HepG2 (cell line): ENCODE measurements around the gene FBLIM1. TPM values are rescaled to one million over a fixed set of nuclear protein-coding genes. Genes with fewer than 3 reads are reported as not detected.

Experiments
- CCAR2 ChIP-seq: fragments of 200-400 bp; formaldehyde crosslinking; optimal IDR thresholded peaks from 2 replicates; pipeline ENCODE3; 2018; ENCODE audit warnings: low read depth, mild to moderate bottlenecking, low read length, moderate library complexity
- GATA4 ChIP-seq: sonication (generic); IDR thresholded peaks from 2 replicates; pipeline ENCODE4 v1.6.1; 2016; ENCODE audit warnings: antibody characterized with exemption, low read depth, borderline replicate concordance
- GFI1 ChIP-seq: sonication (generic); formaldehyde crosslinking; IDR thresholded peaks from 2 replicates; pipeline ENCODE4 v1.5.0; 2020; ENCODE audit warnings: missing genetic modification reagents, mild to moderate bottlenecking, borderline replicate concordance
- NR2F2 ChIP-seq: IDR thresholded peaks from 2 replicates; pipeline ENCODE4 v1.6.1; 2012; ENCODE audit warnings: low read depth, inconsistent platforms, borderline replicate concordance
- POLR2G ChIP-seq: fragments of 200-400 bp; formaldehyde crosslinking; IDR thresholded peaks from 2 replicates; pipeline ENCODE4 v1.6.1; 2018; ENCODE audit warnings: mild to moderate bottlenecking, low read depth, low read length, moderate library complexity
- RBFOX2 ChIP-seq: fragments of 200-400 bp; formaldehyde crosslinking; IDR thresholded peaks from 2 replicates; pipeline ENCODE4 v1.6.1; 2017; ENCODE audit warnings: low read depth, mild to moderate bottlenecking, low read length
- RBM22 ChIP-seq: fragments of 200-400 bp; formaldehyde crosslinking; optimal IDR thresholded peaks from 2 replicates; pipeline ENCODE3; 2017; ENCODE audit warnings: mild to moderate bottlenecking, low read length, moderate library complexity
- ZC3H4 ChIP-seq: sonication (generic); formaldehyde crosslinking; IDR thresholded peaks from 2 replicates; pipeline ENCODE4 v1.4.0; 2020; ENCODE audit warnings: missing genetic modification reagents, borderline replicate concordance
- ZIK1 ChIP-seq: sonication (generic); formaldehyde crosslinking; IDR thresholded peaks from 2 replicates; pipeline ENCODE4 v1.5.0; 2020; ENCODE audit warnings: mild to moderate bottlenecking, low read depth, missing genetic modification reagents, borderline replicate concordance
- ZNF3 ChIP-seq: IDR thresholded peaks from 2 replicates; pipeline ENCODE4 v1.7.0; 2017; ENCODE audit warnings: inconsistent platforms
- ZNF30 ChIP-seq: sonication (generic); formaldehyde crosslinking; IDR thresholded peaks from 2 replicates; pipeline ENCODE4 v1.5.0; 2020; ENCODE audit warnings: mild to moderate bottlenecking, missing genetic modification reagents
- ZNF33B ChIP-seq: sonication (generic); formaldehyde crosslinking; IDR thresholded peaks from 2 replicates; pipeline ENCODE4 v1.5.1; 2020; ENCODE audit warnings: mild to moderate bottlenecking, missing genetic modification reagents
- ZNF724P ChIP-seq: sonication (generic); formaldehyde crosslinking; IDR thresholded peaks from 2 replicates; pipeline ENCODE4 v1.8.0; 2022; ENCODE audit warnings: missing genetic modification reagents, borderline replicate concordance
- ZNF788 ChIP-seq: sonication (generic); formaldehyde crosslinking; IDR thresholded peaks from 2 replicates; pipeline ENCODE4 v1.5.0; 2020; ENCODE audit warnings: mild to moderate bottlenecking, missing genetic modification reagents, borderline replicate concordance
- ZNF883 ChIP-seq: sonication (generic); formaldehyde crosslinking; IDR thresholded peaks from 2 replicates; pipeline ENCODE4 v1.5.1; 2020; ENCODE audit warnings: mild to moderate bottlenecking, missing genetic modification reagents; ENCODE audit errors: not compliant biosample characterization
- polyA plus RNA-seq, 8 experiments: library from polyadenylated mRNA; depleted of rRNA in 3 of 8; stranded (reverse) in 7 of 8; unstranded in 1 of 8; fragments of >200 nt; fragmentation: Illumina TruSeq in 4 of 8; extraction: Trizol in 4 of 8; gene quantifications; 2 replicates each; pipeline versions ENCODE4 v1.2.1 to v1.2.3, GENCODE V29; 2011 to 2016; ENCODE audit warnings: low read depth in 4 of 8, missing spikeins in 1 of 8, mixed read lengths in 1 of 8; ENCODE audit not compliant: insufficient read depth in 1 of 8
- total RNA-seq, 5 experiments: library from RNA; depleted of rRNA; stranded (reverse); fragments of >200 nt; fragmentation: Illumina TruSeq; extraction: Trizol; gene quantifications; 2 replicates each; pipeline ENCODE4 v1.2.3, GENCODE V29; 2016; ENCODE audit warnings: low read depth in 1 of 5
- TF ChIP-seq, protein P1 (sequence below): sonication (generic); formaldehyde crosslinking; IDR thresholded peaks from 2 replicates; pipeline ENCODE4 v1.4.0; 2020; ENCODE audit warnings: mild to moderate bottlenecking, missing genetic modification reagents
- TF ChIP-seq, protein P2 (sequence below): sonication (generic); formaldehyde crosslinking; IDR thresholded peaks from 2 replicates; pipeline ENCODE4 v1.5.1; 2020; ENCODE audit warnings: mild to moderate bottlenecking, missing genetic modification reagents, borderline replicate concordance

FBLIM1 gene
- total and polyA plus RNA-seq, 2 of the 13 experiments (the other 11 are each of a cell fraction or from before 2014, with no cell fraction given): 10.6 to 23.0 TPM

DNA sequence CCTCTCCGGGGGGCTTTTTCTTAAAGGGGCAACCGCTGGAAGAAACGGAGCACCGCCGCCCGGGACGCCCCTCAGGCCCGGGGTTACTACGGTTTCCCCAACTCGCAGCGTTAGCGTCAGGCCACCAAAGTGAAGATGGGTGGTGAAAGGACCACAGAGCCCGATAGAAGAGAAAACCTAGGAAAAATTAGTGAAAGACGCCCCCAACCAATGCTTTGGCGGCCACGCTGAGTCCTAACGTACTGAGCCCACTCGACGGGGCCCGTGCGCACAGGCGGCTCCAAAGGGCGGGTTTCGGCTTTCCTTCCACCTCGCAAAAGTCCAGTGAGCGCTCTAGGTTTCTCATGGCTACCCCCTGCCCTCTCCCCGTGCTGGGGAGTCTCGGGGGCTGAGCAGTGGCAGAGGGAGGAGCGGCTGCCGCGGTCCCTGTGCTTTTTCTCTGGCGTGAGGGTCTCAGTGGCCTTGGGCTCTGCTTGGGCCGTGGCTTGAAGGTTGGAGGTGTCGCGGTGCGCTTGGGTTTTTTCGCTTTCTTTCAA is 76.7 kb downstream of the FBLIM1 start (continued):
- 0 out of 2 replicates have a peak, but pooled peaks have one; percentile 35 for TF ChIP-seq ZNF30 (CRISPR knock-in tag)
- 0 out of 2 replicates have a peak, but pooled peaks have one; percentile 25 for TF ChIP-seq ZC3H4 (CRISPR knock-in tag)
- TF ChIP-seq, protein P1, sequence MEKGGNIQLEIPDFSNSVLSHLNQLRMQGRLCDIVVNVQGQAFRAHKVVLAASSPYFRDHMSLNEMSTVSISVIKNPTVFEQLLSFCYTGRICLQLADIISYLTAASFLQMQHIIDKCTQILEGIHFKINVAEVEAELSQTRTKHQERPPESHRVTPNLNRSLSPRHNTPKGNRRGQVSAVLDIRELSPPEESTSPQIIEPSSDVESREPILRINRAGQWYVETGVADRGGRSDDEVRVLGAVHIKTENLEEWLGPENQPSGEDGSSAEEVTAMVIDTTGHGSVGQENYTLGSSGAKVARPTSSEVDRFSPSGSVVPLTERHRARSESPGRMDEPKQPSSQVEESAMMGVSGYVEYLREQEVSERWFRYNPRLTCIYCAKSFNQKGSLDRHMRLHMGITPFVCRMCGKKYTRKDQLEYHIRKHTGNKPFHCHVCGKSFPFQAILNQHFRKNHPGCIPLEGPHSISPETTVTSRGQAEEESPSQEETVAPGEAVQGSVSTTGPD (CRISPR knock-in tag): 0 out of 2 replicates have a peak, but pooled peaks have one; percentile 44
- peak; percentile 46; the same call in 1 of the 2 replicates for TF ChIP-seq ZNF33B (CRISPR knock-in tag)
- TF ChIP-seq ZNF724P: 0 out of 2 replicates have a peak, but pooled peaks have one; percentile 74
- TF ChIP-seq ZNF3 (CRISPR knock-in tag): no peak
- TF ChIP-seq RBM22: peak; percentile 77
- 0 out of 2 replicates have a peak, but pooled peaks have one; percentile 36 for TF ChIP-seq NR2F2
- peak; percentile 62; the same call in 1 of the 2 replicates for TF ChIP-seq ZIK1
- TF ChIP-seq, protein P2, sequence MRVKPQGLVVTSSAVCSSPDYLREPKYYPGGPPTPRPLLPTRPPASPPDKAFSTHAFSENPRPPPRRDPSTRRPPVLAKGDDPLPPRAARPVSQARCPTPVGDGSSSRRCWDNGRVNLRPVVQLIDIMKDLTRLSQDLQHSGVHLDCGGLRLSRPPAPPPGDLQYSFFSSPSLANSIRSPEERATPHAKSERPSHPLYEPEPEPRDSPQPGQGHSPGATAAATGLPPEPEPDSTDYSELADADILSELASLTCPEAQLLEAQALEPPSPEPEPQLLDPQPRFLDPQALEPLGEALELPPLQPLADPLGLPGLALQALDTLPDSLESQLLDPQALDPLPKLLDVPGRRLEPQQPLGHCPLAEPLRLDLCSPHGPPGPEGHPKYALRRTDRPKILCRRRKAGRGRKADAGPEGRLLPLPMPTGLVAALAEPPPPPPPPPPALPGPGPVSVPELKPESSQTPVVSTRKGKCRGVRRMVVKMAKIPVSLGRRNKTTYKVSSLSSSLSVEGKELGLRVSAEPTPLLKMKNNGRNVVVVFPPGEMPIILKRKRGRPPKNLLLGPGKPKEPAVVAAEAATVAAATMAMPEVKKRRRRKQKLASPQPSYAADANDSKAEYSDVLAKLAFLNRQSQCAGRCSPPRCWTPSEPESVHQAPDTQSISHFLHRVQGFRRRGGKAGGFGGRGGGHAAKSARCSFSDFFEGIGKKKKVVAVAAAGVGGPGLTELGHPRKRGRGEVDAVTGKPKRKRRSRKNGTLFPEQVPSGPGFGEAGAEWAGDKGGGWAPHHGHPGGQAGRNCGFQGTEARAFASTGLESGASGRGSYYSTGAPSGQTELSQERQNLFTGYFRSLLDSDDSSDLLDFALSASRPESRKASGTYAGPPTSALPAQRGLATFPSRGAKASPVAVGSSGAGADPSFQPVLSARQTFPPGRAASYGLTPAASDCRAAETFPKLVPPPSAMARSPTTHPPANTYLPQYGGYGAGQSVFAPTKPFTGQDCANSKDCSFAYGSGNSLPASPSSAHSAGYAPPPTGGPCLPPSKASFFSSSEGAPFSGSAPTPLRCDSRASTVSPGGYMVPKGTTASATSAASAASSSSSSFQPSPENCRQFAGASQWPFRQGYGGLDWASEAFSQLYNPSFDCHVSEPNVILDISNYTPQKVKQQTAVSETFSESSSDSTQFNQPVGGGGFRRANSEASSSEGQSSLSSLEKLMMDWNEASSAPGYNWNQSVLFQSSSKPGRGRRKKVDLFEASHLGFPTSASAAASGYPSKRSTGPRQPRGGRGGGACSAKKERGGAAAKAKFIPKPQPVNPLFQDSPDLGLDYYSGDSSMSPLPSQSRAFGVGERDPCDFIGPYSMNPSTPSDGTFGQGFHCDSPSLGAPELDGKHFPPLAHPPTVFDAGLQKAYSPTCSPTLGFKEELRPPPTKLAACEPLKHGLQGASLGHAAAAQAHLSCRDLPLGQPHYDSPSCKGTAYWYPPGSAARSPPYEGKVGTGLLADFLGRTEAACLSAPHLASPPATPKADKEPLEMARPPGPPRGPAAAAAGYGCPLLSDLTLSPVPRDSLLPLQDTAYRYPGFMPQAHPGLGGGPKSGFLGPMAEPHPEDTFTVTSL (CRISPR knock-in tag): 0 out of 2 replicates have a peak, but pooled peaks have one; percentile 39
- TF ChIP-seq CCAR2: no peak
- TF ChIP-seq POLR2G: peak; percentile 74
- 0 out of 2 replicates have a peak, but pooled peaks have one; percentile 69 for TF ChIP-seq GFI1 (CRISPR knock-in tag)
- no peak for TF ChIP-seq ZNF788
- TF ChIP-seq RBFOX2: peak; percentile 81
- no peak for TF ChIP-seq GATA4
- peak; percentile 54 for TF ChIP-seq ZNF883 (CRISPR knock-in tag)
